Fibroblast of peridontal ligament (primary cell): ENCODE data around the gene FBN2.

Experiments
- DNase-seq: peaks from one replicate; pipeline ENCODE4 v3.0.0-alpha.2; 2010; ENCODE audit errors: extremely low read depth

FBN2 gene

DNA sequence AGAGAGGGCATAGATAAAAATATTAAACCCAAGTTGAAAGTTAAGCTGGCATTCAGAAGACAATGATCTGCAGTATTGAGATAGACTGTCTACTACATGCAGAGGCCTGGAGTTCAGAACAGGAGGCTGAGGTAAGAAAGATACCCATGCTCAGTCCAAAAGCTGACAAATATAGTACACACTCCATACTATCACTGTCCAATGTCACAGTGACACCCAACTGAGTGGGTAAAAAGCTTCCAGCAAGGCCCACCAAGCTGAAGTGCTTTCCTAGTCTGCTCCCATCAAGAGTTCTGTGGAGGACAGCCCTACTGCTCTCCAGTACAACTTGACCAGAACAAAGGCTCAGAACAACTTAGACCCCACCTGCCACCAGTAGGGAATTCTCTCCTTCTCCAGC is 329.6 kb downstream of the FBN2 start:
- DNase-seq = no peak
